HG03159 (cell line): Measurements from ENCODE around the gene GPSM1.

Source experiments
- ATAC-seq: cut with Tn5 transposase; IDR thresholded peaks from one replicate; pipeline ENCODE4 v1.9.1; 2021; ENCODE audit warnings: mild to moderate bottlenecking, moderate library complexity; ENCODE audit not compliant: unreplicated experiment

Gene GPSM1

DNA sequence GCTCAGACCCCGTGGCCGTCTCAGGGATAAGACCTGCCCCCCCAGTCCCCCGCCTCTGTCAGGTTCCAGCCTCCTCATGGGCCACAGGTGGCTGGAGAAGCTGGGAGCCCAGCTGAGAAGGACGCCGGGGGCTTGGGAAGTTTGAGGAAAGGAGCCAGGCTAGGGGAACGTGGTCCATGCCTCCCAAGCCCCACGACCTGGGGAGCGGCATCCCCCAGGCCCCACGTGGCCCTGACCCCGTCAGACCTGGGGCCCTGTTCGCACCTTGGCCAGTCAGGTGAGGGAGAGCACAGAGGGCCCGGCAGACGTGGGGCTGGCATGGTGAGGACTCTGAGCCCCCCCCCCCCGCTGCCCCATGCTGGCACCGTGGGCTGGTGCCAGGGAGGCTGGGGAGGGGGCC is 3.7 kb downstream of the GPSM1 start:
- no peak for ATAC-seq

- ATAC-seq, result no peak
These were observed 4.5 kb downstream of the GPSM1 start for GRCh38 chr9:136331556-136332481.

GRCh38 chr9:136332482-136332983 is 5.2 kb downstream of the GPSM1 start:
- ATAC-seq, result no peak

DNA sequence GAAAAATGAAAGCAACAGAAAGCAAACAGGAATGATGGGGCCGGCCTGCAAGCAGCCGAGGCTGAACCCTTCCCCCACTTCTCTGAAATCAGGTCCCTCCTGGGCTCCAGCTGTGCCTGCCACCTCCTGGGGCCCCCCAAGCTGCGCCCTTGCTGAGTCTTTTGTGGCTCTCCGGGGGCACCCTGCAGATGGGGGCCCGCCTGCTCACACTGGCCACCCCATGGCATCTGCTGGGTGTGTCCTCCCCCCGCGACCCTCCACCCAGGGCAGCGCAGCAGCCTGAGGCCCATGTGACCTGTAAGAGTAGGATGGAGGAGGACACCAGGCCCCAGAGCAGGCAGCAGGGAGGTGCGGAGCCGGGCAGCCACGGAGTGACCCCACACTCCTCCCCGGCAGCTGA is 5.7 kb downstream of the GPSM1 start:
- no peak for ATAC-seq

- no peak for ATAC-seq
These were observed 6.1 kb downstream of the GPSM1 start for GRCh38 chr9:136333486-136333885.

- ATAC-seq, result no peak
These were observed 7.2 kb downstream of the GPSM1 start for GRCh38 chr9:136334541-136334940.

- no peak for ATAC-seq
These were observed 8.2 kb downstream of the GPSM1 start for GRCh38 chr9:136335296-136336155.

- ATAC-seq, result no peak
These were observed 9.0 kb downstream of the GPSM1 start for GRCh38 chr9:136336156-136336870.

- no peak for ATAC-seq
These were observed 9.5 kb downstream of the GPSM1 start for GRCh38 chr9:136336881-136337280.

DNA sequence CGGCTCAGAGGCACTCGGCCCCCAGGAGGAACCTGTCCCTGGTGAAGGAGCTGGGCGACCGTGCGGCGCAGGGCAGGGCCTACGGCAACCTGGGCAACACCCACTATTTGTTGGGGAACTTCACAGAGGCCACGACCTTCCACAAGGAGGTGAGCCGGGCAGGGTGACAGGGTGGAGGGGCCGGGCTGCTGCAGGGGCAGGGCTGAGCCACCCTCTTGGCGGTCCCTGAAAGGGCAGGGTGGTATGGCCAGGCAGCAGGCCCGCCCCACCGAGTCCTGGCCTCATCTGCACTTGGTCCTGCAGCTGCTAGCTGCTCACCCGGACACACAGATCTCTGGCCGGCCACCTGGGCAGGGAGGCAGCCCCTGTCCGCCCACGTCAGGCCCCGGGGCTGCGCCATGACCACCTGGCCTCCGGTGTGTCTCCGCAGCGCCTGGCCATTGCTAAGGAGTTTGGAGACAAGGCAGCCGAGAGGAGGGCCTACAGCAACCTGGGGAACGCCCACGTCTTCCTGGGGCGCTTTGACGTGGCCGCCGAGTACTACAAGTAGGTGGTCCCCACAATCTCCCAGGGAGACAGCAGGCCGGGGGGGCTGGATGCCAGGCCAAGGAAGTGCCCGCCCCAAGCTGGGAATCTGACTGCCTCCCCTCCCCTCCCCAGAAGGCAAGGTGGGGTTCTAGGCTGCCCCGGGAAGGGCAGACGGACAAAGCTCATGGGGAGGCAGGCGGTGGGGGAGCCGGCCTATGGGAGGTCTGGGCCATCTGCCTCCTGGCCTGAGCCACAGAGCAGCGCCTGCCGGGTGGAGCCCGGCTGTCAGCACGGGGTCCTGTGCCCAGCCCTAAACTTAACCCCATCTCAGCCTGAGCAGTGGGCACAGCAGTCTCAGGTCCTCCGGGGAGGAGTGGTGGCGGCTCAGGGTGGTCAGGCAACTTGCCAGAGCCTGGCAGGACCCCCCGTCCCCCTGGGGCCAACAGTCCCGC is 10.4 kb downstream of the GPSM1 start:
- no peak for ATAC-seq

DNA sequence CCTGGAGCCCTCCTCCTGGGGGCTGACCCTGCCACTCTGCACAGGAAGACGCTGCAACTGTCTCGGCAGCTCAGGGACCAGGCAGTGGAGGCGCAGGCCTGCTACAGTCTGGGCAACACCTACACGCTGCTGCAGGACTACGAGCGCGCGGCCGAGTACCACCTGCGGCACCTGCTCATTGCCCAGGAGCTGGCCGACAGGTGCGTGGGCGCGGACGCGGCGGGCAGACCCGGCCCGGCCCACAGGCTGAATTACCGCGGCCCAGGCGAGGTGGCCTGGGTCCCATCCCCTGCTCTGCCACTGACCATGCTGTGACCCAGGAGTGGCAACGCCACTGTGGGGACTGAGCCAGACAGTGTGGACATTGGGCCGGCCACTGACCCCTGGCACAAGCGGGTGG is 11.2 kb downstream of the GPSM1 start:
- no peak for ATAC-seq

DNA sequence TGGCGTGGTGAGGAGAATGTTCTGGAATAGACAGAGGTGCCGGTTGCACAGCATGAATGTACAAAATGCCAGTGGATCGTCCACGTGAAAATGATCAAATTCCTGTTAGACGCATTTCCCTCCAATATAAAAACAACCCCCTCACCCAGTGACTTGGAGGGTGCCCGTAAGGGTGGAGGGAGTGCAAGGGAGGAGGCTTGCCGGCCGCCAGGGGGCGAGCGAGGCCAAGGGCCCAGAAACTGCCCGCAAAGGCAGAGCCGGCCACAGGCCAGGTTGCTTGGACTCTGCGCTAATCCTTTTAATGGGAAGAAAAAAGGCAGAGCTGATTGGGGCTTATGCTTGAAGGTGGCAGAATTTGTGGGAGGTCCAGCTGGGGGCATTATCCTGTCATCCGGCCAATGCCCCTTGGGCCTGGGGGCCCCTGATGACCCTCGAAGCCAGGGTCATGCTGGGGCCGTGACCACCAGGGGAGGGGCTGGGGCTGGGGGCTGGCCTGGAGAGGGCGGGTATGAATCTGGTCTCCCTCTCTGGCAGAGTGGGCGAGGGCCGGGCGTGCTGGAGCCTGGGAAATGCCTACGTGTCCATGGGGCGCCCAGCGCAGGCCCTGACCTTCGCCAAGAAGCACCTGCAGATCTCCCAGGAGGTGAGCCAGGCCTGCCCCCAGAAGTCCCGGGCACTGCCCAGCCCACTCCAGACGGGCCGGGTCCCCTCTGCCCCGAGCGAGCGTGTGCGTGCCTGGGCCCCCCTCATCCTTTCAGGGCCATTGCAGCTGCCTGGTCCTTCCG is 12.0 kb downstream of the GPSM1 start:
- ATAC-seq, result no peak

DNA sequence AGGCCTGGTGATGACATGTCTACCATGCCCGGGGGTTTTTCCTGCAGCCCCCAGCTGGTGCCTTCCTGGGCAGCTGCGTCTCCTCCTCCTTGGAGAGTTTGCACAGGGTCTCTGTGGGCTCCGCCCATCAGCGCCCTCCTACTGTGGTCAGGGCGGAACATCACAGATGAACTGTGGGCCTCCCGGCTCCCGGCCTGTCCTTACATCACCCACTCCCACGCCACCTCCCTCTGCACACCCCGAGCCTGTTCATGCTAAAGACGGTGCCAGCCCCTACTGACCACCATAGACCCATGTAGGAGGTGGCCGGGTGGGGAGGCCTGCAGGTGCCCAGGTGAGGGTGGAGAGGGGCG is 12.6 kb downstream of the GPSM1 start:
- ATAC-seq, result no peak

- ATAC-seq, result no peak
These were observed 13.2 kb downstream of the GPSM1 start for GRCh38 chr9:136340356-136341041.

GRCh38 chr9:136341042-136341655 is 13.8 kb downstream of the GPSM1 start:
- no peak for ATAC-seq

GRCh38 chr9:136341769-136342168 is 14.4 kb downstream of the GPSM1 start:
- no peak for ATAC-seq

DNA sequence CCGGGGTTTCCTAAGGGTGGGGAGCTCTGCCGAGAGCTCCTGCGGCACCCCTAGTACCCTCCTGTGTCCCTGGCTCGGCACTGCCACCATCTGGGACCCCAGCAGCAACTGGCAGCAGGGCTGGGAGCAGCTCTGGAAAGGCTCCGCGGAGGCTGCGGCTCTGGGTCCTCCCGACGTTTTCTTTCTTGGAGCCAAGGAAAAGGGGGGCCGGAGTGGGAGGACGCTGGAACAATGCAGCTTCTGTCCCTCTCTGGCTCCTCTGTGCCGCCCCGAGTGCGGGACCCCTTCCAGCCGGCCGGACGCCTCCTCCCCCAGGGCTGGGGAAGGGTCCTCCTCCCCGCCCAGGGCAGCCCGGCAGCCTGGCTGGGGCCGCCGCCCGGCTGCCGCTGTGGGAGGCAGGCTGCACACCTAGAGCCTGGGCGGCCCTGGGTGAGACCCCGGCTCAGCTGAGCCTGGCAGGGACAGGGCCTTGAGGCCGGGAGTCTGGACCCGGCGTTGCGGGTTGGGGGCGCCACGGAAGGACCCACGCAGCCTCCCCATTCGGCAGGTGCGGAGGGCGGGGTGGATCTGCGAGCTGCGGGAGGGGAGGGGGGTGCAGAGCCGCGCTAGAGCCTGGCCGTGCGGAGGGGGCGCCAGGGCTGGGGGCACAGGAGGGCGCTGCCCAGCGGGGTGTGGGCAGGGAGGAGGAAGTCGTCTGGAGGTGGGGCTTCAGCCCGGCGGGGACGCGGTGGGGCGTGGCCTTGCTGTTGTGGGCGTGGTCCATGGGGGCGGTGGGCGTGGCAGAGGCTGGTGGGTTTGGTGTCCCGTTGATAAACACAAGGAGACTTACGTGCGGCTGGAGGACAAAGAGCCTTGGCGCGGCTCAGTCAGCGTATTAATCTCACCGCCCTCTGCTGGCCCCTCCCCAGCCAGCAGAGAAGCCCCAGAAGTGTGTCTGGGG is 15.1 kb downstream of the GPSM1 start:
- ATAC-seq, result no peak
